Activated effector memory CD4-positive, alpha-beta T cell treated with anti-CD3 and anti-CD28 coated beads, Interleukin-2, amount 50 U/mL, for 16 hours (primary cell): ENCODE results near the gene KIFC3.
A peak's percentile ranks its signal among the peaks of the same experiment; 100 is the strongest.
"Not testable (repeated sequence)": the region's sequence is repeated elsewhere in the genome, so short reads cannot be mapped to it uniquely, and the experiment has no call there.

Experiments
- DNase-seq: peaks from one replicate; pipeline ENCODE4 v3.0.0-alpha.2; 2020

The KIFC3 gene

GRCh38 chr16:57823836-57824235 is 21.5 kb upstream of the KIFC3 start:
- DNase-seq, result no peak

- DNase-seq, result no peak
These were observed 20.6 kb upstream of the KIFC3 start for GRCh38 chr16:57822856-57823255.

GRCh38 chr16:57822018-57822553 is 19.8 kb upstream of the KIFC3 start:
- no peak for DNase-seq

- no peak for DNase-seq
These were observed 19.1 kb upstream of the KIFC3 start for GRCh38 chr16:57821149-57821971.

GRCh38 chr16:57818377-57819064 is 16.2 kb upstream of the KIFC3 start:
- DNase-seq, result no peak

GRCh38 chr16:57817680-57818079 is 15.4 kb upstream of the KIFC3 start:
- DNase-seq, result no peak

GRCh38 chr16:57815987-57816745 is 13.9 kb upstream of the KIFC3 start:
- peak; percentile 74 for DNase-seq

GRCh38 chr16:57814896-57815295 is 12.6 kb upstream of the KIFC3 start:
- DNase-seq, result no peak

GRCh38 chr16:57813466-57813865 is 11.2 kb upstream of the KIFC3 start:
- no peak for DNase-seq

GRCh38 chr16:57811340-57811739 is 9.0 kb upstream of the KIFC3 start:
- not testable (repeated sequence) for DNase-seq

- DNase-seq, result peak; percentile 92
These were observed 8.1 kb upstream of the KIFC3 start for GRCh38 chr16:57810197-57811031.

GRCh38 chr16:57809276-57810196 is 7.2 kb upstream of the KIFC3 start:
- DNase-seq, result no peak

GRCh38 chr16:57808589-57809228 is 6.4 kb upstream of the KIFC3 start:
- no peak for DNase-seq

GRCh38 chr16:57807968-57808528 is 5.8 kb upstream of the KIFC3 start:
- DNase-seq, result peak; percentile 85

- DNase-seq, result no peak
These were observed 5.1 kb upstream of the KIFC3 start for GRCh38 chr16:57807252-57807967.

GRCh38 chr16:57805176-57805575 is 2.9 kb upstream of the KIFC3 start:
- no peak for DNase-seq

- no peak for DNase-seq
These were observed 2.0 kb upstream of the KIFC3 start for GRCh38 chr16:57804111-57804837.

- DNase-seq, result no peak
These were observed 1.1 kb upstream of the KIFC3 start for GRCh38 chr16:57803134-57803990.
